ENCODE data around the gene PTPRT. TPM values are rescaled to one million over a fixed set of nuclear protein-coding genes. Genes with fewer than 3 reads are reported as not detected.

The PTPRT gene
- total RNA-seq, 4 donors from 2014 or later: under 0.01 to 2.1 TPM; not detected in 2

- no peak for TF ChIP-seq CTCF (IDR thresholded peaks at IDR 0.05)
- TF ChIP-seq POLR2A (IDR thresholded peaks at IDR 0.05): no peak
These were observed 444.8 kb downstream of the PTPRT start for GRCh38 chr20:42744756-42745465.

GRCh38 chr20:42742926-42743325, 446.8 kb downstream of the PTPRT start:
- H3K27ac ChIP-seq: no peak overlapping the region
- no peak overlapping the region for H3K4me3 ChIP-seq
- H3K9me3 ChIP-seq: no peaks in the 10 kb centered on the region
- no peaks in the 10 kb centered on the region for H3K4me1 ChIP-seq
- intact Hi-C loops (cut with DNase I; ENCODE audit: low total_unique reads): no loop called here
- H3K27me3 ChIP-seq: no peaks in the 10 kb centered on the region
- no peak for DNase-seq
- TF ChIP-seq POLR2A (IDR thresholded peaks at IDR 0.05) (no peak), CTCF (IDR thresholded peaks at IDR 0.05) (no peak)
- no peaks in the 10 kb centered on the region for H3K36me3 ChIP-seq

More at GRCh38 chr20:42744756-42745465, 444.8 kb downstream of the PTPRT start:
- Histone ChIP-seq H3K27me3 (no peaks in the 10 kb centered on the region), H3K9me3 (no peaks in the 10 kb centered on the region), H3K36me3 (no peaks in the 10 kb centered on the region), H3K4me1 (no peaks in the 10 kb centered on the region), H3K27ac (no peak overlapping the region), H3K4me3 (no peak overlapping the region)
- DNase-seq: no peak
- intact Hi-C loops (cut with DNase I; ENCODE audit: low total_unique reads): no loop called here

- H3K36me3 ChIP-seq: no peaks in the 10 kb centered on the region
- intact Hi-C loops (cut with DNase I; ENCODE audit: low total_unique reads): no loop called here
- H3K4me1 ChIP-seq: no peaks in the 10 kb centered on the region
- TF ChIP-seq POLR2A (IDR thresholded peaks at IDR 0.05): no peak
- TF ChIP-seq CTCF (IDR thresholded peaks at IDR 0.05): no peak
- no peak for DNase-seq
- H3K9me3 ChIP-seq: no peaks in the 10 kb centered on the region
- no peaks in the 10 kb centered on the region for H3K27me3 ChIP-seq
- H3K27ac ChIP-seq: no peak overlapping the region
- no peak overlapping the region for H3K4me3 ChIP-seq
These were observed 447.8 kb downstream of the PTPRT start for GRCh38 chr20:42741906-42742305.

GRCh38 chr20:42740226-42740870, 449.4 kb downstream of the PTPRT start:
- Histone ChIP-seq H3K27me3 (no peaks in the 10 kb centered on the region), H3K4me1 (no peaks in the 10 kb centered on the region), H3K27ac (no peak overlapping the region), H3K36me3 (no peaks in the 10 kb centered on the region), H3K9me3 (no peaks in the 10 kb centered on the region), H3K4me3 (no peak overlapping the region)
- TF ChIP-seq POLR2A (IDR thresholded peaks at IDR 0.05): no peak
- TF ChIP-seq CTCF (IDR thresholded peaks at IDR 0.05): no peak
- DNase-seq: no peak
- intact Hi-C loops (cut with DNase I; ENCODE audit: low total_unique reads): no loop called here

GRCh38 chr20:42739683-42740082, 450.0 kb downstream of the PTPRT start:
- DNase-seq: no peak
- TF ChIP-seq POLR2A (IDR thresholded peaks at IDR 0.05) (no peak), CTCF (IDR thresholded peaks at IDR 0.05) (no peak)
- Histone ChIP-seq H3K4me1 (no peaks in the 10 kb centered on the region), H3K9me3 (no peaks in the 10 kb centered on the region), H3K27ac (no peak overlapping the region), H3K4me3 (no peak overlapping the region), H3K27me3 (no peaks in the 10 kb centered on the region), H3K36me3 (no peaks in the 10 kb centered on the region)
- intact Hi-C loops (cut with DNase I; ENCODE audit: low total_unique reads): no loop called here

Data from uterus (tissue), 4 donors.